ENCODE measurements around the gene CCDC126.

GRCh38 chr7:23680414-23681405, 83.5 kb downstream of the CCDC126 start:
- TF ChIP-seq CTCF (IDR thresholded peaks at IDR 0.05; ENCODE audit: low read length) (no peak), EZH2 (IDR thresholded peaks at IDR 0.05; ENCODE audit: borderline replicate concordance, low read length) (no peak)
